GM19099 (cell line): ENCODE measurements around the gene SH3RF3.

Experiments used
- POLR2A ChIP-seq: IDR thresholded peaks from 3 replicates; pipeline ENCODE4 v1.6.1; 2011; ENCODE audit warnings: low read depth; ENCODE audit not compliant: insufficient read length; ENCODE audit errors: extremely low read depth

SH3RF3 gene

DNA sequence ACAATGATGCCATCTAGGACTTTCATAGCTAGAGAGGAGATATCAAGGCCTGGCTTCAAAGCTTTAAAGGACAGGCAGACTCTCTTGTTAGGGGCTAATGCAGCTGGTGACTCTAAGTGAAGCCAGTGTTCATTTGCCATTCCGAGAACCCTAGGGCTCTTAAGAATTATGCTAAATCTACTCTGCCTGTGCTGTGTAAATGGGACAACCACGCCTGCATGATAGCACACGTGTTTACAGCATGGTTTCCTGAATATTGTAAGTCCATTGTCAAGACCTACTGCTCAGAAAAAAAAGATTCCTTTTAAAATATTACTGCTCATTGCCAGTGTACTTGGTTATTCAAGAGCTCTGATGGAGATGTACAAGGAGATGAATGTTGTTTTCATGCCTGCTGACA is 296.4 kb downstream of the SH3RF3 start:
- no peak for TF ChIP-seq POLR2A

DNA sequence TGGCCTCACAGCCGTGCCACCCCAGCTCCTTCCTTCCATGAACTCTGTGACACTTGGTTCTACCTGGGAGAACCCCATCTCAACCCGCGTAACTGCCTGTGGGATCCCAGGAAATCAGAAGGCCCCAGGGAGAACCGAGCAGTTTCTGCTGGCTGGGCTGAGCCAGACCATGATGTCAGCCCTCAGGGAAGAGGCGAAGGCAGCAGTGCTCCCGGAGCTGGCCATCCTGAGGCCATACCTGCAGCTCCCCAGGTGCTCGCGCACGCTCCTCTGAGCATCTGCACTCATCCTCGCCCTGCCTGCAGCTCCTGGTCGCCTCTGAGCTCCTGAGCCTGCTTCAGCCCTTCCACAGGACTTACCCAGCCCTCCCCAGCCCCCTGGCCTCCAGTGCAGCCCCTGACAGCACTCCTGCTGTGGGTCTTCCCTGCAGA is 298.7 kb downstream of the SH3RF3 start:
- TF ChIP-seq POLR2A = no peak

DNA sequence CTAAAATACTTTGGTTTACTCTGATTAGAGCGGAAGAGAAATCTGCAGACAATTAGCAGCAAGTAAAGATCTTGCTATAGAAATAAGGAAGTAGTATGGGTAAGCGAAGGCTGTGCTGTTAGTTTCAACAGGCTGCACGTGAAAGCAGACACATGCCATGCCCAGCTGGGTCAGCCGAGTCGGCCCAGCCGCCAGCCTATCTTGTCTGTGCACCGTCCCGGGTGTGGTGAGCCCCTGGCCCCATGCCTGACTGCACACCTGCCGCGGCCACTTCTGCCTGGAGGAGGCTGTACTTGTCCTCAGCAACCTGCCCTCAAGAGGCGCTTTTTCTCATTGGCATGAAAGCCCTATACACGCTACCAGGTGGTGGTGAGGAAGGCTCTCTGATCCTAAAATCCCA is 299.3 kb downstream of the SH3RF3 start:
- TF ChIP-seq POLR2A = no peak

DNA sequence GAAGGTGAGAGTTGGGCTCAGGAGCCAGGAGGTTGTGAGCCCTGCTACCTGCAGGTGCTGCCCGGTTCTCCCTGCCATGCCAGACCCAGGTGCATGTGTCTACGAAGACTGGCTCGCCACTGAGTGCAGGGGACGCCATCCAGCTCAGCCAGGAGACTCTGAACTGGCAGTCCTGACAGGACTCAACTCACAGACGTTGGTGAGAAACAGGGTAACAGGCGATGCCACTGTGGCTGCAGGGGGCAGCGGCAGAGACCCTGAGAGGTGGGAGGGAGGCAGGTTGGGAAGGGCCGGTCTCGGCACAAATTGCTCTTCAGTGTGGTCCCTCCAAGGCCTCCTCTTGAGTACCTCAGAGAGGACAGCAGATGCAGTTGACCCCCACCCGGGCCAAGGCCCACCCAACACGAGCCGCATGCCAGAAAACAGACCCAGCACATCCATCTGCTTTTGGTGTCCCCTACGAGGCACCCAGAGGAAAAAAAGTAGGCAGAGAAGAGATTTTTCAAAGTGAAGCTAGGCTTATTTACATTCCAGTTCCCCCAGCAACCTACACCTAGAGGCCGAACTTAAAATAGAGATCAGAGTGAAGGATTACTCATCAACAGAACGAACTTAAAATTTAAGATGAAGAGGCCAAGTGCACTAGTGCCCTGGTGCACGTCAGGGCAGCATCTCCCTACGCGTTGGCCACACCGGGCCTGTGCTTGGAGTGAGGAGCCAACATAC is 300.0 kb downstream of the SH3RF3 start:
- no peak for TF ChIP-seq POLR2A

DNA sequence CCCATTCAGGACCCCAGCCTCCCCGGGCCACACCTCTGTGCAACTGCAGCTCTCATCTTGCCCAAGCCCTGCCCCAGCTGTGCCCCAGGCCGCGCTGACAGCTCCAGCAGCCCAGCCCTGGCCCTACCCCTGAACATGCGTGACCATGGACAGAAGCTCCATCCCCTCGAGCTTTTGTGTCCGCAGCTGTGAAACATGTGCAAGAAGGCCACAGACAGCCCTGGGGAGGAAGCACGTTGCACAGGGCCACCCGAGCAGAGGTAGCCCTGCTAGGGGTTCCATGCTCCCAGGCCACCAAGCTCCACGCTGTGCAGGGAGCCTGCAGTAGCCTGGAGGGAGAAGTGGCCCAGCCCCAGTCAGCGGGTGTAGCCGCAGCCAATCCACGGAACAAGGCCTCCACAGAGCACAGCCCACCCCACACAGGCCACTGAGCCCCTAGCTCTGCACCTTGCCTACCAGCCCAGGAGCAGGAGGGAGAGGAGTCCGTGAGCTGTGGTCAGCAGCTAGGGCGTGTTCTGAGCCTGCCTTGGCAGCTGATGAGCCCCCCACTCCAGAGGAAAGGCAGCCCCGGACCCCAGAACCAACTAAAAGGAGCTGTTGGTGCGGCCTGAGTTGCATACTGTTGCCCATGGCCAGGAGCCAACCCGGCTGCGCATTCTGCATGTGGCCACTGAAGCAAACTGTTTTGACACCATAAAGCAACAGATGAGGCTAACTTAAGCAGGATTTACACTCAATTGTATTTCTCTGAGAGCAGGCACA is 300.7 kb downstream of the SH3RF3 start:
- no peak for TF ChIP-seq POLR2A

DNA sequence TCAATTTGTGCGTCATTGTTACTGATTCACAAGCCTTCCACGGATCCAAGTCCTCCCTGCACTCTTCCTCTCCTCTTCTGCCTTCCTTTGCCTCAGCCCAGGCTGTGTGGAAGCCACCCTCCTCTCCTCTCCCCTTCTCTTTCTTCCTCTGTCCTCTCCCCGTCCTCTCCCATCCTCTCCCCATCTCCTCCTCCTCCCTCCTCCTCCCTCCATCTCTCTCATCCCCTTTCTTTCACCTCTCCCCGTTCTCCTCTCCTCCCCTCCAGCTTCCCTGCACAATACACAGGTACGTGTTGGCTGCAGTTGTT is 301.3 kb downstream of the SH3RF3 start:
- TF ChIP-seq POLR2A = no peak

DNA sequence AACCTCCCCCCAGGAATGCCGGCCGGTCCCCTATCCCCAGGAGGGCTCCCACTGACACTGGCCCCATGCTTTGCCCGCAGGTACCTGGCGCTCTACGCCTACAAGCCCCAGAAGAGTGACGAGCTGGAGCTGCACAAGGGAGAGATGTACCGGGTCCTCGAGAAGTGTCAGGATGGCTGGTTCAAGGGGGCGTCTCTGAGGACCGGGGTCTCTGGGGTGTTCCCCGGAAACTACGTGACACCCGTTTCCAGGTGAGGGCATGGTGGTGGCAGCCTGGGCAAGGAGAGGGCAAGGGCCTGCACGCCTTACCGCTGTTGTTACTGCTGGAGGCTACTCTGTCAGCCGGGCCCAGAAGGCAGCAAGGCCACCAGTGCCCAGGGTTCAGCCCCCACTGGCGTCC is 303.4 kb downstream of the SH3RF3 start:
- no peak for TF ChIP-seq POLR2A

DNA sequence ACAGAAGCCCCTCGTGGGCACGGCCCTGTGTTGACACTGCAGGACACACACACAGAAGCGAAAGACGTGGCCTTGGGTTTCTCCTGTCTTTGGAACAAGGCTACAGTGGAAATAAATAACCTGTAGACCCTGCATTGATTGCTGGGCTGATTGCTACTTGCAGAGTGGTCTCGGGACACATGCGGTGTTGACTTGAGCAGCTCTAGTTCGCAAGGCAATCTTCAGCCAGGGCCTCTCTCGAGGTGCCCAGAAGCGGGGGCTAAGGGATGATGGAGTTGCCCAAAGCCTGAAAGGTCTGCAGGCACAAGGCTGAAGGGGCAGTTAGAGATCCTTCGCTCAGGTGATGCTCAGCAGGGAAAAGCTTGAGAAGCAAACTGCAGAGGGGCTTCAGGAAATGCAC is 304.5 kb downstream of the SH3RF3 start:
- no peak for TF ChIP-seq POLR2A

DNA sequence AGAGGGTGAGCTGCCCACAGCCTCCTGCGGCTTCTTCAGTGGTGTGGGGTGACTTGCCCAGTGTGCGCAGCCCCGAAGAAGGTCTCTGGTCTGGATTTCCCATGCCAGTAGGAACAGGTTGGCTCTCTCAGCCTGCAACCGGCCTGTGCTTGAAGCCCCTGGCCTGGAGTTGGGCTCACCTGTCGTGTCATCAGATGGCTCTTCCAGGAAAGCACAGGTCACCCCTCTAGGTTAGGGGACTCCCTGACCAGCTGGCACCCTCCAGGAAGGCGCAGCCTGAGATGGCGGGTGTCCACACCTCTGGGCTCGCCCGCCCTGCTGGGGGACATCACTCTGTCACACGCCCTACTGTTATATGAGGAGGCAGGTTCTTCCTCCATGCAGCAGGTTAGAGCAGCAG is 304.9 kb downstream of the SH3RF3 start:
- TF ChIP-seq POLR2A = no peak

DNA sequence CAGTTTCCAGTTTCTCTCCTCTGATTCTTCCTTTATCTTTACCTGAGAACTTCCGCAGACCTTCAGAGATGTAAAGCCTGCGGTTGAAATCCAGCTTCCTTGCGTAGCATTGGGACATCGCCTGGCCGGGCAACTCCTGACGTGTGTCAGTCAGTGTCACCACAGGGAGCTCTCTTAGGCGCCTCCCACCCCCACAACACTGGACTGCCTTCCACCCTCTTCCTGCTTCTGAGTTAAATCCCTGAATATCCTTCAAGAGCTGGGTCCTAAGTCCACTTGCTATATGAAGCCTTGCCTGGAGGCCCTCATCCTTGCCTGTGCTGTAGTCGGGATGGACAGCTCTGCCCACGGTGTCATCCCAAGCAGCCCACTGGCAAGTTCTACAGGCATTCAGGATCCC is 305.3 kb downstream of the SH3RF3 start:
- TF ChIP-seq POLR2A = no peak

DNA sequence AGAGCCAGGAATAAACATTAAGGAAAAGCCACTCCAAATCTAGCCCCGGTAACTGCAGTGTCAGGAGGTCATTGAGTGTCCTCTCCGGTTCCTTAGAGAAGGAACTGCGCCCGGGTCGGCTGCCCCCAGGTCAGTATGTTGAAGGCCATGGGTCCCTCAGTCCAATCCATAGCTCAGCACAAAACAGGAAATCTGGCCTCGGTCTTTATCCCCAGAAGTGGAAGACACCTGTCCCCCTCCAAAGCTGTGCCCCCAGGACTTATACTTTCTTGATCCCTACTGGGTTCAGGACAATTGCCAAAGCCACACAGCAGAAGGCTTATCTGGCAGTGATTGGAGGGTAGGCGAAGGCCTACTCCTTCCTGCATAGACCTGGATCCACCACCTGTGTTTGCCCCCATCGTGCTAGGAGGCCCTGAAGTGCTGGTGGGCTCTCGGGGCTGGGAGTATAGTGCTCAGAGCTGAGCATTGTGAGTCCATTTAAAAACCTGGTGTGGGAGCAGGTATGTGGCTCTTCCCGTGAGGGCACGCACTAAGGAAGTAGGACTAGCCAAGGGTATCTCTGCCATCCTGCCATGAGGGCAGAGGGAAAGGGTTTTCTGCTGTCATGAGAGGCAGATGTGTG is 306.2 kb downstream of the SH3RF3 start:
- TF ChIP-seq POLR2A = no peak

DNA sequence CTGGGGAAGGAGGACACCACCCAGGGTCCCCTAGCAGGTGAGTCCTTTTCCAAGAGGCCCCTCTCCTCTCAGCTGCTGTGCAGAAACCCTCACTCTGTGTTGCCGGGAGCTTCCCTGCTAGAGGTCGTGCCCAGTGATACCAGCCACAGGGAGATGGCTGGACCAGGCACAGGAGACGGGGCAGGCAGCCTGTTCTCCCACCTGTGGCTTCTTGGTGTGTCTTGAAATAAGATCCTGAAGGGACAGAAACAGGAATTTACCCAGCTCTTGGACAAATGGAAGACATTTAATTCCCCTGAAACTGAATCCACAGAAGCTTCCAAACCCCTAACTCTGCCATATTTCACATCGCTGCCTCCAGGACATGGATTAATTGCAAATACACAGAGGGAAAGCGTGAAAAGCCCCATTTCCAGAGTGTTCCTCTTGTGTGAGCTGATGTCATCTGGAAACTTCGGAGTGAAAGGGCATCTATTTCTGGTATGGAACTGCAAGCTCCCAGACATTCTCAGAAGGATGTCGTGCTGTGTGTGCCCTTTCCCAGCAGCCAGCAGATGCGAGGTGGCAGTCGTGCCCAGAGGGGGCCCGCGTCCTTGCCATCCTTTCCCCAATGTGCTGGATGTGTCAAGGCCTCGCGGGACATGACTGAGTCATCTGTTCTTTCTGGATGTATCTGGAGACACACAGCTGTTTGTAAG is 307.0 kb downstream of the SH3RF3 start:
- no peak for TF ChIP-seq POLR2A

DNA sequence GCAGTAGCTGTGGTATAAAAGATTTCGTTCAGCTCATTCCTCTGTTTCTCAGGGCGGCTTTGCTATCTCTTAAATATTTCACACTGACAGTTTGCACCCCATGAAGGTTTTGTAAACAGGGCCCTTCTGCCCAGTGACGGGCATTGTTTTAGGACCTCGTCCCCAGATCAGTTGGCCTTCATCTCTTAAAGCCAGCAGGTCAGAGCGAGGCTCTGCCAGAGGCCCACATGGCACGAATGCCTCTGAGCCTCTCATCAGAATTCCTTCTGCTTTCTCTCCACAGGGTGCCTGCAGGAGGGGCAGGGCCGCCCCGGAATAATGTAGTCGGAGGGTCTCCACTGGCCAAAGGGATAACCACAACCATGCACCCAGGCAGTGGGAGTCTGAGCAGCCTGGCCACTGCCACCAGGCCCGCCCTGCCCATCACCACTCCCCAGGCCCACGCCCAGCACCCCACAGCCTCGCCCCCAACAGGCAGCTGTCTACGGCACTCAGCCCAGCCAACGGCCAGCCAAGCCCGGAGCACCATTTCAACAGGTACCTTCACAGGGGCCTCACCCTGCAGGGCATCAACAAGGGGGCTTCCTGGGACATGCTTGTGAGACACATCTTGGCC is 307.7 kb downstream of the SH3RF3 start:
- no peak for TF ChIP-seq POLR2A

DNA sequence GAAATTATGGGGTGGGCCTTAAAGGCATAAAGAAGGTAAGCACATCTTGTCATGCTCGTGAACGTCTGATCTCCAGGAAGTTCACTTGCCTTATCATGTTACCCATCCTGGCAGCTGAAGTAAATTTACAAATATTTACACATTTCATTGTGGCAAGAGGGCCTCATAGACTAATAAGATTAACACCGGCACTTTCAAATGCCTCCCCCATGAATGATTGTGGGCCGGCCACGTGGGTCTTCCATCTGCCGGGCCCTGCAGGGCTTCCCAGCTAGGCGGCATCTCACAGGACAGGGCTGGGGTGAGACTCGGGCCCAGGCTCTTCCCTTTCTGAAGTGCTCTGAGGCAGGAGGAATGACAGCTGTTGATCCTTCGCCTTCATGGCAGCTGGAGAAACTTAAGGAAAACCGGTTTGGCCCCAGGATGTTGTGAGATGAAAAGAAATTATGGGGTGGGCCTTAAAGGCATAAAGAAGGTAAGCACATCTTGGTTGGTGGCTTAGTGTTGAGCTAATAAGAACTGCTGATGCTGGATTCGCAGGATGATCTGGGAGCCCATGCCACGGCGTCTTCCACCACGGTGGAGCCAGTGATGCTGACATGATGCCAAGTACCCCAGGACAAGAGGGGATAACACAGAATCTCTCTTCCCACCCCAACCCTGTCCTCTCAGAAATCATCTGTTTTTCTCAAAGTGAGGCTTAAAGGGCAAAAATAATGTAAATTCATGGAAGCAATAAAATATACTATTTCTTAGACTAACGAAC is 308.5 kb downstream of the SH3RF3 start:
- TF ChIP-seq POLR2A = no peak

DNA sequence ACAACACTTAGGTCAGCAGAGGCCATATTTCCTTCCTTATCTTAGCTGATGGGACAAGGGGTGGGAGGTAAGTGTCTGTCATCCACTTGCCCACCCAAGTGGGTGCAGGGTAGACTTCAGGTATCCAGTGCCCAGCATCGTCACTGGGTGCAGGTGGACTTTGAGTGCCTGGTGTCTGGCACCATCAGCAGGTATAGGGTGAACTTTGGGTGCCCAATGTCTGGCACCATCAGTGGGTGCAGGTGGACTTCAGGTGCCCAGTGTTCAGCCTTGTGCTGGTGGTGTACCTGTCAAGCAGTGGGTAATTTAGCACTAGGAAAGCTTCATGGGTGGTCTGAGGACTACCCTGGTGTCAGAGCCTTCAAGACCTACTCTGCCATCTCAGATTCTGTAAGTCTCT is 309.1 kb downstream of the SH3RF3 start:
- TF ChIP-seq POLR2A = no peak

DNA sequence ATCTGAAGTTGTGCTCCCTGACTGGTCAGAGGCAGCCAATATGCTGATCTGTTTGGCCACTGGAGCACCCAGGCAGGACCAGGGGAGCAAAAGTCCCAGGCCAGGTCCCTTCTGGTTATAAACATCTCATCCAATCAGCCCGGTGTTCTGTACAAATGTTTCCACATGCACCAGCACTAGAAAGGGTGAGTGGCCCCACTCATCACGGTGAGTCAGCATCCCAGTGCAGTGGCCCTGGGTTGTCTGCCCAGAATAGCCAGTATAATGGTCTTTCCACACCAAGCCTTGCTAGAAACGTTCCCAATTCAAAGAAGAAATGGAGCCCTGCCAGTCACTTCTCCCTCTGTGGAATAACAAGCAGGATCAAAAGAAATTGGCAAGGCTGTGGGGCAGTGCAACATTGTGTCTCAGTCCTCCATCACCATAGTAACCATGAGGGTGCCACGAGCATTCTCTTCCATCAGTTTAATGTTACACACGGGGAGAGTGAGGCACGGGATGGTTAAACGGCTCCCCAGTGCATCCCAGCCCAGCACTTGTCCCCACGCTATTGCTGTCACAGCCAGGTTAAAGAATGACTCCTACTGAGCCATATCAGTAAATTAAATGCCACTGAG is 309.9 kb downstream of the SH3RF3 start:
- TF ChIP-seq POLR2A = no peak
